NCI-H526 (cell line): ENCODE data around the gene GAP43.

Experiments
- DNase-seq, 2 experiments: peaks; one replicate each; lab custom pipeline; 2025; lab: John Stamatoyannopoulos, UW

Gene GAP43

DNA sequence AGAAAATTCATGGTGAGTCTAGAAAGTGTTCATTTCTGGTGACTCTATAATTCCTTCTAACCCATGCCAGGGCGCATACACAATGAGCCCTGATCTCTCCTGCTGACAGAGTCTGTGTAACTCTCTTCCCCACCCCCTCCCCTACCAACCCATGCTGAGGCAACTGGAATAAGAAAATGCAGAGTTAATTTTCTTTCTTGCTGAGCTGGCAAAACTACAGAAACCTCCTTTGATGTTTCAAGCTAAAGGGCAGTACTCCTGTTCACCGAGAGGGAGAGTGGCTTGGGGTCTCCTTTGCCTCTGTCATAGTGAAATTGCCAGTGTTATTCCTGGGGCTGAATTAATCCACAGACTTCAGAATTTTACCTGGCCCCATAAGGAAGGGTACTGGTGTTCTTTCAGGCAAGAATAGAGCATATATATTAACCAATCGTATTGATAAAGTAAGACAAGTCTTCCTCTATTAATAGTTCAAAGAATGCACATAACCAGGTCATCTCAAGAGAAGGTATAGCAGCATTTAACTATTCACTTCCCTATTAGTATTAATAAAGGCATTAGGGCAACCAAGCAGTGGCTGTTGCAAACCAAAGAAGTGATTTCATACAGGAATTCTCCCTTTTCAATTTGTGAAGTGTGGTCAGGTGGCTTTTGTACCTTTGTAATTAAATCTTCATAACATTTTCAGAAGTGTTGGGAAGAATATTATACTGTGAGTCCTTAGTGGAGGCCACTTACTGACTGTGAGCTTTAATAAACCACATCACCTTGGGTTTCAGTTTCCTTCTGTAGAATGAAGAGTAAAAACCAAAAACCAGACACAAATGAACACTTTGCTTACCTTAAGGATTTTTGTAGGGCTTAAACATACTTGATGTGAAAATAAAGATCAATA is 4.1 kb downstream of the GAP43 start:
- DNase-seq, result no peak

DNA sequence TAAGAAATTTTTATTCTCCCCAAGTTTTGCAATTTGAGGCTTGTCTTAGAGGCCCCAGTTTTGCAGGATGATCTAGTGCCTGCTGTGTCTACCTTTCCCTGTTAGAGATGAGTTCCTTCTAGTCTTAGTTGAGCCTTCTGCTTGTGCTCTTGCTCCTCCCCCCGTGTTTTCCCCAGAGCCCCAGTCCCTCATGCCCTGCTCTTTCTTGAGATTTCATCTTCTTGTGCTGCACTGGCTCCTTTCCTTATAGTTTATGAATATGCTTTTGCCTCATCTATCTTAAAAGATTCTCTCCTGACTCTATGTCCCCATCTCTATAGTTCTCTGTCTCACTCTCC is 4.7 kb downstream of the GAP43 start:
- DNase-seq, result no peak

DNA sequence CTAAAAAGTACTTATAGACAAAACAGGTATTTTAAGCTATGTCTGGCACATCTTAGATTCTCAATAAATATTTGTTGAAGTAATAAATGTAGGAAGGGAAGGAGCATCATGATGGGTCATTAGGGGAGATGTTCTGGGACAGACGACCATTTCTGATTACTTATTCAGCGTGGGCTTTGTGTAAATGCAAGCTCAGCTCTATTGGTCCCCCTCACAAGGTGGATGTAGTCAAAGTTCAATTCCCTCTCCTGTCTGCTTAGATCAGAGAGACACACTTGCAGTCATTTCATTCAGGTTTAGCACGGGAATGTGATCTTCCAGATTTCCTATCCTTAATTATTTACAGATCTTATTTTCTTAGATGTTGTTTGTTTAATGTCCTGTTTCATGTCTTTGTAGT is 7.5 kb downstream of the GAP43 start:
- DNase-seq, result no peak

DNA sequence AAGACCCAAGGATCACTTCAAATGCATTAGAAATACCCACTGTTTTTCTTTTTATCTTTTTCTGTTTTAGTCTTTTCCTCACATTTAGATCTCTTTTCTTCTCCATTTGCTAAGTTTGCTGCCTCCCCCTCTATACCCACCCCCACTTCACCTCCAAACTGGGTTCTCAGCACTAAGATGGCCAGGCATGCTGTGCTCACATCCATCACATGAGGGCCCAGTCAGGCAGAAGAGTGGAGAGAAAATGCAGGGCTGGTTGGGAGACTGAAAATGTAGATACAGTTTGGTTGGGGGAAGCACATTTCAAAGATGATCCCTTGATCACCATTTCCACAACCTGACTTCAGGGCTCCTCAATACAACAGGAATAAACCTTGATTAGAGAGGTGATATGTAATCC is 8.7 kb downstream of the GAP43 start:
- DNase-seq, result no peak

DNA sequence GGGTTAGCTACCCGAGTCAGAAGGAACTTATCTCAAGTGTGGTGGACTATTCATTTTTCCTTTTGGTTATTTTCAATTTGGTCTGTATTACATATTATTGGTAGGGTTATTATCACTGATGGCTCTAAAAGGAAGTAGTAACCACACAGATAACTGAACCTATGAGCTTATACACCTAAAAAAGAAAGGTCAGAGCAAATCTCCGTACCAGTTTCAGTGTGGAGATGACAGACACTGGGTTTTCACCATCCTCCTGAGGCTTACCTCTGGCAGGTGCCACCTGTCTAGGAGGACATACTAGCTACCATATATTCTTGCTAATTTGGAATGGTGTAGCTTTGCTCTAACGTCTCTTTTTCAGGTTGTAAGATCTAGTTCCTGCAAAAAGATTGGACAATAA is 10.2 kb downstream of the GAP43 start:
- no peak for DNase-seq

DNA sequence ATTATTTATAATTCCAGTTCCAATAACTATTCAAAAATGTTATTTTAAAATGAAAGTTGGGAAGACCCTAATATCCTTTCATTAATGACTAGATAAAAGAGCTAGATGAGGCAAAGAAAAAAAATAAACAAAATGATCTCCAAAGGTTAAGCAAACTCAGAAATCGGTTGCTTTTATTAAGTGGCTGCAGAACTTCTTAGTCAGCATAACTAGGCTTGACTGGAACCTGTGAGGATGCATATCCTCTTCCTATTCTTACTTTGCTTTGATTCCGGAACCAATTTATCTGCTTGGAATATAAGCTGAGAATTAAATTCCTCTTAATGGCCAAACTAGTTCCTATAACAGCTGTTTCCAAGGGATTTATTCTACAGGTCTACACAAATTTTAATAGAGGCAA is 10.7 kb downstream of the GAP43 start:
- DNase-seq, result no peak

DNA sequence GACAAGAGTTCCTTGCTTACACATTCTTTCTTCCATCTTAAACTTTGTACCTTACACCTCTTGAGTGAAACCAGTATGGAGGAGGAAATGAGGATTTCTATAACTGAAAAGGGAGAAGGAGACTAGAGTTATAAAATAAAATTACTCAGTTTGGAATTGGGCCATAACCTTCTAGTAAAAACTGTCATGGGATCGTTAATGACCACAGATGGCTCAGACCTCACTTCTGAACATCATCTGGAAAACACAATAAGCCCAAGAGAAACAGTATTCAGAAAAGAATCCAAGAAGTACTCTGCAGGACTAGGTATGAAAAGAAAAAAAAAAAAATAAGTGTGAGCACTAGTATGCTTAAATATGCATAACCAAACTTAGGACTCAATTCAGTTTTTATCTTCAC is 12.1 kb downstream of the GAP43 start:
- no peak for DNase-seq

DNA sequence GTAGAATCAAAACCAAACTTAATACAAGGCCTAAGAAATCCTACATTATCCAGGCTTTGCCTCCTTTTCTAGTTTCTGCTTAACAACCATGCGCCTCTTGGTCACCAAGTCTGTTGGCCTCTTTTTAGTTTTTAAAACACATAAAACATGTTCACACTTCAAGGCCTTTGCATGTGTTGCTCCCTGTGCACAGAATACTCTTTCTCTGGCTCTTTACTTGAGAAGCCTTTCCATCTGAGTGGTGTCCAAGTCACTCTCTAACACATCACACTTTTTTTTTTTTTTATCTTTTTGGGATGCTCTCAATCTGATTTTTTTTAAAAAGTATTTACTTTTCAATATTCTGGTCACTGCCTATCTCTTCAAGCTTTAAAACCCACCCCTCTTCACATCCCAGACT is 14.9 kb downstream of the GAP43 start:
- no peak for DNase-seq

DNA sequence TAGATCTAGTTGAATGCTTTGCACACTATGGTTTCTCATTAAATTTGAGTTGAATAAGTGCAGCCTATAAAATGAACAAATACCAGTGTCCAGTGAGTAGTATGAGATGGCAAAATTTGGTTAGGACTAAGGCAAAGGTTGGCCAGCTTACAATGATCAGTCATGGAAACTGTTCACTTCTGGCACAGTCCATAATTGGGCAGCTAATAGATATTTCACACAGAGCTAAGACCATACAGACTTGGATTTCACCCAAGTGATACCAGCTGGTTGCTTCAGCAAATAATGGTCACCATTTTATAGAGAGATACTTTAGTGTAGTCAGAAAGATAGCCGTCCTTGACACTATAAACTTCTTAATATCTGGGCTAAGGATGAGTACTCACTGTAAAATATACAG is 15.7 kb downstream of the GAP43 start:
- DNase-seq, result no peak

DNA sequence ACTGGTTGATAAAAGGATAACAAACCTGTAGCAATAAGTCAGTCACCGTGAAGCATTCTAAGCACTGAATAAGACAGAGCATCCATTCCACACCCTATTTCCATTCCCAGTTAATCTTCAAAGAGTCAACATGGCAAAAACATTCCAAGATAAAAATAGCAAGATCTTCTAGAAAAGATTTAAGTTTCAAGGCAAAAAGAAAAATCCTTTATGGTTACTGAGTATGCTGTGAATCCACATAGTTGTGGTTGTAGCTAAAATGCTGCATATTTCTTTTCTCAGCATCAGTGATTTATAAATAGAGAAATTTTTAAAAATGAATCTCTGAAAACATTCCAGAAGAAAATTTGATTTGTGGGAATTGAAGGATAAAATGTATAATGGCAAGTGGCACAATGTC is 21.1 kb downstream of the GAP43 start:
- DNase-seq, result no peak

DNA sequence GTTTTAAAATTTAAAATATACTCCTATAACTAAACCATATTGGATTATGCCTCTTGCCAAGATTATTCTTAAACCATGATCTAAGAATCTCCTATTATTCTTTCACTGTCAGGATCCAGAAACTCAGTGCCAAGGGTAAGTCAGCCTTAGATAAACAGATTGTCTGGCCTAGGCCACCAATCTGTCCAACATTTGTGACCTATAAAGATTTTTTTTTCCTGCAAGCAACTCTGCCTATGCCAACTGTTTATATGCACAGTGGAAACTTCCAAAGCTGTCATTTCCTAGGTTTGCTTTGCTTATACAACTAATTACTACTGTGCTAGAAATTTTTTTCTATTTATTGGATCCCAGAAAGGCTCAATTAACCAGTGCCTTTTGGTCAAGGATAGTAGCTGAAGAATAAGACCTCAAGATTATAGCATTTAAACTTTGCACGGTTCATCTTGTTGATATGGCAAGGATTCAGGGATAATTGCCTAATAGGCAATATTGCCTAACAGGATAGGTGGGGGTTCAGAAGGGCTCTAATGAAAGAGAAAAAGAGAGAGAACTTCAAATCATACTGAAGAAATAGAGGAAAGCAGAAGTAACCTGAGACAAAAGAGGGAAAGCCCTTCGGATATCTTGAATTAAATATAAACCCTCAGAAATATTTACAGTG is 22.8 kb downstream of the GAP43 start:
- DNase-seq, result no peak

DNA sequence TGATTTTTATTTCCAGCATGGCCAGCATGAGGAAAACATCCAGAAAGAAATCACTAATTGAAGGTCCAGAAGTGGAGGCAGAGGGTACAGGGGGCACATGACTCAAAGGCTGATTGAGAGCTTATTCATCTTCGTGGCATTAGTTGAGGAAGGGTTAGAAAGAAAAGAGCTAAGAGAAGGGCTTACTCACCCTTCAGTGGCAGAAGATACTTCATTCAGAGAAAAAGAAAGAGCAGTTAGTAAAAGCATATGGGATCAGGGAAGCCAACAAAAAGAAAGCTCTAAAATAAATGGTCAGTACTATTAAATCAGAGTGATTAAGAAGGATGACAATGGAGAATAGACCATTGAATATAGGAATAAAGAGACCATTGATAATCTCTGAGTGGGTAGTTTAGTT is 25.2 kb downstream of the GAP43 start:
- no peak for DNase-seq

DNA sequence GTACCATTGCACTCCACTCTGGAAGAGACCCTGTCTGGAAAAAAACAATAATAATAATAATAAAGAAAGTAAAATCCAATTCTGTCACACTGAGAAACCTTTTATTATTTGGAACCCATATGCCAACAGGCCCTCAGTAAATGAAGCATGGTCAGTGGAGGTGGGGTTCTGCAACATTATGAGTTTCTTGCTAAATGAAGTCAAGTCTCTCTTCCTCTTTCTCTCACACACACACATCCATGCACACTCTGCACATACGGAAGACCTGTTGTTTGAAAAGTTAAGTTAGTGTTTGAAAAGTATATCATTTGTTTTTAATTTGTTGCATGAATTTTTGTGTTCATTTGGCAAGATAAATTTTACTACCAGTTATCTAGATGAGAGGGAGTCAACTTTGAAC is 27.8 kb downstream of the GAP43 start:
- no peak for DNase-seq

DNA sequence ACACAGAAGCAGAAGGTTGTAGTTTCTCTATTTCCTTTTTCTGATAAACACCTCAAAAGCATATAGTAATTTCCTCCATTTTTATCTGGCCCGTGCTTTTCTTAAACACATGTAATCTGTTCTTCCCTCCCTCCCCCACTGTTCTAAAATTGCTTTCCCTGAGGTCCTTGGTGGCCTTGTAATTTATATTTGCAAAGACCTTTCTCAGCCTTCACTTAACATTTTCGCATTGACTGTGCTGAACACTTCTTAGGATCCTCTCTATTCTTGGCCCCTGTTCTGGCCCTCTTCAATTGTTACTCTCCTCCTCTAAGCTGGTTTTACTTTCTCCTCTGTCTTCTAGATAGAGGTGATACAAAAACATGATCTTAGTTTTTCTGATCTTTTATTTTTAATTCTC is 28.3 kb downstream of the GAP43 start:
- no peak for DNase-seq

DNA sequence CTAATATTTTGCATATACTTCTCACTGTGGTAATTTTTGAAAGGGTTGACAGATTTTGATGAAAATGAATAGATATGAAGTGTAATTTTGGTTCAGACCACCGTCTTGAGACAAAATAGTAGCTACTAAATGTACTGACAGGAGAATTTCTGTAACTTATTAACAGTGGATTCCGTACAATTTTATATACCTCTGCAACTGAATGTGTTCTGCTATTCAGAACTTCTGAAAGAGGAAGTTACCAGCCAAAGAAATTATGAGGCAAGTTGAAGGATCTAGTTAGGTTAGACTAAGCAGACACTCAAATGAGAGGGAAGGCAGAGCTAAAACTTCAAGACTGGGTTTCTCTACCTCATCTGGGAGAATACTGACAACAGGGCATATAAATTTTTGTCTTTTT is 29.4 kb downstream of the GAP43 start:
- DNase-seq, result no peak

DNA sequence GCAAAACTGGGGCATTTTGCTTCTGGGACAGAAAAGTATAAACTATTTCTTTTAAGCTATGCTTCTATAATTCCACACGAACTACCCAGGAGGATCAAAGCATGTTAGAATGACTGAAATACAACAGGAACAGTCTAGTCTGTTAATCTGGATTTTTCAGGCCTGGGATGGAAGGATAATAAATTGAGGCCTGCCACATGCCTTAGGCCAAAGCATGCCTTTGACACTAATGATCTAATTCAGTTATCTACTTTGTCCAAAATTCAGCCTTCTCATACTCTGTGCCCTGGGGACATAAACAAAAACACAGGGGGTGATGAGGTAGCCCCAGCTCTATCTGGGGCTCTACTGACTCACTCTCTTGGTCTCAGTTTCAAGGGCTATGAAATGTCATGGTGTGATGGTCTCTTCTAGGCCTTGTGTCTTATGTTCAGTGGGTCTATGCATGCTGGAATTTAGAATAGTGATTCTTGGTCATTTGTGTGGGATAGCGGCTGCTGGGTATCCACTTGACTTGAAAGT is 32.5 kb downstream of the GAP43 start:
- no peak for DNase-seq

DNA sequence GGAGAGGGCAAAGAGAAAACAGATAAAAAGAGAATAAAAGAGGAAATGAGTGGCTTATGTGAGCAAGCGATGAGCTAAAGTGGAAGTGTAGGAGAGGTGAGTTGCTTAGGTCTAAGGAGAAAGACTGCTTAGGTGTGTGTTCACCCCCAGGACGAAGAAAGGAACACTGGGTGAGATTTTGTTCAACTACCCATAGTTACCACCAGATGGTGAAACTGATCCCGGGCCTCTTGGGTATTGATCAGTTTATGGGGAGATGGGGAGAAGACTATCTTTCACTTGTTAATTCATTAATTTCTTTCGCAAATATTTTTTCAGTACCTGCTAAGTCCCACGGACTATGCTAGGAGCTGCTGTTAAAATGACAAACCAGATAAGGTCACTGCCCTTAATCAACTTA is 33.9 kb downstream of the GAP43 start:
- DNase-seq, result no peak

DNA sequence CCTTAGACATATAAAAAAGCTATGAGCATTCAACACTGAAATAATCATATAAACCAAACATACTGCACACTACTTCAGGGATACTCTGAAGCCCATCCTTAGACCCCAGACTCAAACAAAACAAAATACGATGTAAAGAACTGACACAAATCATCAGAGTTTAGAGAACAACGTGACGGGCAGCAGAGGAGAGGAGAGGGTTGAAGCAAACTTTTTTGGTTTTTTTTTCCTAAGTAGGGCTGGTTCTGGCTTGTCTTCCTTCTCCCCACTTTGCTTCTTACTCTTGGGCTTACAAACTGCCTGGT is 34.7 kb downstream of the GAP43 start:
- no peak for DNase-seq

DNA sequence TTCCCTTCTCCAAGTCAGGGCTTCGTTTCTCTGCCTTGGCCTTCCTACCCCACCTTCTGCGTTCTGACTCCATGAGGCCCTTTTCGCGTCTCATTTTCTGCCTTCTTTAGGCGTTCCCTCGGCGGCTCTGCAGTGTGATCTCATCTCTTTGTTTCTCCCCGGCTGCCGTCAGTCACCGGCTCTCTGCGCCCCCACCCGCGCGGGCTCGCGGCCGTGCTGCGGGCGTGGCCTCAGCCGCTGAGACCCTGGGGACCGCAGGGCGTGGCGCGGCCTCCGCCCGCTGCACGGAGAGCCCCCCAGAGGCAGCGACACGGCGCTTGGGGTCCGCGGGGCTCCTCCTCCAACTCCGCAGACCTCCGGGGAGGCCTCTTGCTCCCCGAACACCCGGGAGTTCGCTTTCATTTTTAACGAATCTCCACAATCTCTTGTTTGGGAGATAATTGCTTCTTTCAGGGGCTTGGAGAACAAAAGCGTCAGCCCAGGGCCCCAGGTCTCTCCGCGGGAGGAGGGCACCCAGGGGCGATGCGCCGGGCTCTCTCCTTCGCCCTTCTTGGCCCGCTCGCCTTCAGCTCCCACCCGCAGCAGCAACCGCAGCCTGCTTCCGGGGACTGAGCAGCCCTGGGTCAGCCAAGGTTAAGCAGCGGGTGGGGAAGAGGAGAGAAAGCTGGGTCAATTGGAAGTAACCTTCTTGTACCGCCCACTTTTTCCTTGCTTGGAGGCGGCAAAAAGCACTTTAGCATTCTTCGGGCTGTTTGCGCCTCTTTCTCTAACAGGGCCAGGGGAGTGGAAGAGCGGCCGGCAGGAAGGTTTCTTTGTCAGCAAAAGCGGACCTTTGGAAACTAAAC is 35.2 kb downstream of the GAP43 start:
- DNase-seq, result peak in 1 of 2 experiments; percentile 57

DNA sequence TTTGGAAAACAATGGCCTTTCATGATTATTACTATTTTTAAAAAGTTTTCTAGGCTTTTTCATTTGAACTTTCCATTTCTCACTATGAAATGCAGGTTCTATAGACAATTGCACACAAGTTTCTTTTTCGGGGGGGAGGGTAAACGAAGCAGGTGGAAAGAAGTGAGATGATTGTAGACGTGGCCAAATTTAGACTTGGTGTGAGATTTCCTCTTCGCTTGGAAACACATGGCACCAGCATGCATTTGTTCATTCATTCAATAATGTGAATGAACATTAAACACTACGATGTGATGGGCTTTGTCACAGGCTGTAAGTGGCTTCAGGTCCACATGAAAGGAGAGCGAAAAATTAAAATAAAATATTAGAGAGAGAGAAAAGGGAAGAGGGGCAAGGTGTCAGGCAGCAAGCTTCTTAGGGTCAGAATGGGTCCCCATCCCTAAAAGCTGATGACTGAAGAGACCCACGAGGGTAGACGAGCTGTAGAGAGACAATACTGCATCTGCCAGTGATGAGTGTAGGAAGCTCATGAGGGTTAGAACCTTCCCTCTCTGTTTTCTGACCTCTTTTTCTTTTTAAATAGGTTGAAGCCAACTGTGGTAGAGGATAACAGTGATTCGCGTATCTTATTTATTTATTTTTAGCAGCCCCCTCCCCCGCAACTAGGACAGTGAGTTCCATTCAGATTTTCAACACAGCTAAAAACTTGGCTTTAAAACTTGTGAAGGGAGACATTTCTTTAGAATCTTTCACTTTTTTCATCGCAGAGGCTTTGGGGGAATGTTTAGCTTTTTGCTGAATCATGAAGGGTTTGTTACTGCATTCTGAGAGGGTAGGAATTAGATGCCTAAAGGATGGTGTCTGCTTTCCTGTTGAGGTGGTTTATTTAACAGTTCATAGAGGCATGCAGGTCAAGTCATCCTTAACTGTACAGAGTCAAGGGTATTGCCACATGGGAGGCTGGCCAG is 36.2 kb downstream of the GAP43 start:
- no peak for DNase-seq

DNA sequence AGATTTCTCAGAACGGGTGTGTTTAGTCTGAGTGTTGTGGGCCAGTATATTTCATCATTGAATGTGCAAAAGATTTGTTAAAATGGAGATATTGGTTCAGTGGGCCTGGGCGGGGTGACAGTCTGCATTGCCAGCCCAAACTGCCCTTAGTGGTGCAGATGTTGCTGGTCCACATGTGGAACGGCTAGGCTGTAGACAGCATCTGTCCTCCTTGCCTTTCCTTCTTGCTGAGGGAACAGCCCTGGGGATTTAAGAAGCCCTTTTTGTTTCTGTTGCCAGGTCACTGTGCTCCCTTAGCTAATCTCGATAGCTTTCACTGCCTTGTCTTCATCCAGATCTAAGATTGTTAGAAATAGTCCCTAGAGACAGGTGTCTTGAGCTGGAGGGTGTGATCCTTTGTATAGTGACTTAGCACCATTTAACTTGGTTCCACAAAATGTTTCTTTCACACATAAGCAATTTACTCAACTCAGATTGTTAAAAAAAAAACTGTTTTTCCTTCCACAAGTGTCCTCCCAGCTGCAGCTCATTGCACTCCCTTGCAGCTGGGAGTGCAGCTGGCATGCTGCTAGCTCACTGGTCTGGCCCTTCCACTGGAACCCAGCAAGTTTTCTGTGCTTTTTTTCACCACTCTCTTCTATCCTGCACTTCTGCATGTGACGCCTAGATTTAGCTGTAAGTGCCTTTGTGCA is 37.5 kb downstream of the GAP43 start:
- DNase-seq, result no peak
